ENCODE measurements around the gene TYSND1. TPM values are rescaled to one million over a fixed set of nuclear protein-coding genes. Genes with fewer than 3 reads are reported as not detected.
"Not testable (repeated sequence)": the region's sequence is repeated elsewhere in the genome, so short reads cannot be mapped to it uniquely, and the experiment has no call there.

The TYSND1 gene
- total RNA-seq, 2 experiments from 2014 or later: 15.1 to 17.1 TPM

- ChIA-PET POLR2A (interaction anchor here (0.5 to 1.1 kb wide), 5 partner anchors 9 to 411 kb away, joined by 3 to 6 read pairs (median 4); partner anchors contain the start of gene TYSND1), CTCF (interaction anchor here (0.6 to 5.3 kb wide), 4 partner anchors 21 to 956 kb away, joined by 3 to 23 read pairs (median 3); partner anchors contain the start of gene TYSND1)
These were observed 20.7 kb upstream of the TYSND1 start for GRCh38 chr10:70167246-70167645.

GRCh38 chr10:70166394-70166793, 19.9 kb upstream of the TYSND1 start:
- CTCF ChIA-PET: interaction anchor here (0.7 to 5.3 kb wide), 3 partner anchors 20 to 956 kb away, joined by 3 to 23 read pairs (median 3); partner anchors contain the start of gene TYSND1
- POLR2A ChIA-PET: interaction anchor here (0.7 to 0.8 kb wide), 2 partner anchors 9 to 412 kb away, joined by 5 to 6 read pairs; no protein-coding TSS in a partner anchor

- ChIA-PET POLR2A (no interaction called here), CTCF (no interaction called here)
These were observed 17.7 kb upstream of the TYSND1 start for GRCh38 chr10:70164163-70164562.

- POLR2A ChIA-PET: interaction anchor here (0.6 to 0.8 kb wide), 4 partner anchors 13 to 71 kb away, joined by 3 to 4 read pairs (median 3); no protein-coding TSS in a partner anchor
- CTCF ChIA-PET: interaction anchor here (0.7 to 1.0 kb wide), 2 partner anchors 12 to 69 kb away, joined by 3 to 5 read pairs; no protein-coding TSS in a partner anchor
These were observed 16.9 kb upstream of the TYSND1 start for GRCh38 chr10:70163448-70163847.

- ChIA-PET CTCF (interaction anchor here (0.7 to 1.0 kb wide), 2 partner anchors 11 to 69 kb away, joined by 3 to 5 read pairs; no protein-coding TSS in a partner anchor), POLR2A (interaction anchor here (0.6 to 0.8 kb wide), 4 partner anchors 13 to 70 kb away, joined by 3 to 4 read pairs (median 3); no protein-coding TSS in a partner anchor)
These were observed 16.3 kb upstream of the TYSND1 start for GRCh38 chr10:70162892-70163201.

GRCh38 chr10:70162151-70162891, 15.8 kb upstream of the TYSND1 start:
- POLR2A ChIA-PET: no interaction called here
- CTCF ChIA-PET: interaction anchor here (0.7 to 1.2 kb wide), 3 partner anchors 11 to 70 kb away, joined by 3 to 5 read pairs (median 3); no protein-coding TSS in a partner anchor

GRCh38 chr10:70160798-70161197, 14.3 kb upstream of the TYSND1 start:
- ChIA-PET POLR2A (interaction anchor here (1.1 to 1.6 kb wide), 2 partner anchors 9 to 14 kb away, joined by 4 to 8 read pairs; partner anchors contain the start of gene TYSND1), CTCF (interaction anchor here (1.3 kb wide), 1 partner anchor 14 kb away, joined by 5 read pairs; the partner anchor contains the start of gene TYSND1)

GRCh38 chr10:70159366-70159765, 12.9 kb upstream of the TYSND1 start:
- CTCF ChIA-PET: not testable (repeated sequence)
- POLR2A ChIA-PET: interaction anchor here (0.7 kb wide), 1 partner anchor 22 kb away, joined by 3 read pairs; no protein-coding TSS in a partner anchor

GRCh38 chr10:70158113-70158512, 11.6 kb upstream of the TYSND1 start:
- ChIA-PET POLR2A (interaction anchor here (0.6 kb wide), 1 partner anchor 12 kb away, joined by 3 read pairs; the partner anchor contains the start of gene SAR1A), CTCF (no interaction called here)

- CTCF ChIA-PET: interaction anchor here (0.5 to 1.5 kb wide), 2 partner anchors 39 to 1303 kb away, joined by 3 to 4 read pairs; no protein-coding TSS in a partner anchor
- POLR2A ChIA-PET: interaction anchor here (0.6 kb wide), 2 partner anchors 12 to 264 kb away, joined by 3 to 4 read pairs; no protein-coding TSS in a partner anchor
These were observed 8.8 kb upstream of the TYSND1 start for GRCh38 chr10:70155255-70155838.

GRCh38 chr10:70148516-70148915, 2.0 kb upstream of the TYSND1 start:
- ChIA-PET CTCF (interaction anchor here (1.3 kb wide), 1 partner anchor 215 kb away, joined by 3 read pairs; no protein-coding TSS in a partner anchor), POLR2A (no interaction called here)

- POLR2A ChIA-PET: interaction anchor here (0.7 to 1.9 kb wide), 5 partner anchors 14 to 85 kb away, joined by 3 to 8 read pairs (median 4); partner anchors contain the start of gene PPA1
- CTCF ChIA-PET: interaction anchor here (1.2 to 3.6 kb wide), 4 partner anchors 12 to 62 kb away, joined by 3 to 32 read pairs (median 14); partner anchors contain the start of genes AIFM2 and SAR1A
These were observed 742 bp upstream of the TYSND1 start for GRCh38 chr10:70147259-70147625.

GRCh38 chr10:70145666-70146488, 623 bp downstream of the TYSND1 start:
- CTCF ChIA-PET: interaction anchor here (0.6 to 3.9 kb wide), 12 partner anchors 11 to 669 kb away, joined by 3 to 32 read pairs (median 4); partner anchors contain the start of genes AIFM2, PPA1 and SAR1A
- POLR2A ChIA-PET: interaction anchor here (0.6 to 2.8 kb wide), 12 partner anchors 12 to 272 kb away, joined by 3 to 34 read pairs (median 4); partner anchors contain the start of genes AIFM2, EIF4EBP2 and SAR1A

GRCh38 chr10:70145166-70145665, 1.3 kb downstream of the TYSND1 start:
- ChIA-PET CTCF (interaction anchor here (0.6 to 3.9 kb wide), 6 partner anchors 10 to 670 kb away, joined by 3 to 32 read pairs (median 13); partner anchors contain the start of genes AIFM2 and SAR1A), POLR2A (interaction anchor here (0.8 to 2.8 kb wide), 6 partner anchors 12 to 272 kb away, joined by 3 to 34 read pairs (median 4); partner anchors contain the start of genes AIFM2, EIF4EBP2 and SAR1A)

GRCh38 chr10:70144372-70145110, 2.0 kb downstream of the TYSND1 start:
- ChIA-PET CTCF (interaction anchor here (0.7 to 3.9 kb wide), 3 partner anchors 10 to 37 kb away, joined by 3 to 32 read pairs (median 25); partner anchors contain the start of gene AIFM2), POLR2A (interaction anchor here (0.8 to 2.8 kb wide), 4 partner anchors 11 to 259 kb away, joined by 3 to 34 read pairs (median 4); partner anchors contain the start of genes AIFM2, EIF4EBP2 and SAR1A)

- POLR2A ChIA-PET: no interaction called here
- CTCF ChIA-PET: interaction anchor here (0.5 kb wide), 1 partner anchor 80 kb away, joined by 3 read pairs; no protein-coding TSS in a partner anchor
These were observed 3.9 kb downstream of the TYSND1 start for GRCh38 chr10:70142555-70142954.

- POLR2A ChIA-PET: no interaction called here
These were observed 6.2 kb downstream of the TYSND1 start for GRCh38 chr10:70140297-70140696.

GRCh38 chr10:70139997-70140250, 6.6 kb downstream of the TYSND1 start:
- CTCF ChIA-PET: no interaction called here
- POLR2A ChIA-PET: no interaction called here

More at GRCh38 chr10:70140297-70140696, 6.2 kb downstream of the TYSND1 start:
- CTCF ChIA-PET: no interaction called here

Measured in activated CD8-positive, alpha-beta memory T cell treated with anti-CD3 and anti-CD28 coated beads for 36 hours (primary cell).